Ishikawa (cell line): ENCODE measurements around the gene ASCC1.

Experiments
- CEBPB ChIP-seq: IDR thresholded peaks from 2 replicates; pipeline ENCODE4 v1.6.1; 2012
- CREB1 ChIP-seq: IDR thresholded peaks from 2 replicates; pipeline ENCODE4 v1.6.1; 2012; ENCODE audit warnings: low read depth
- EGR1 ChIP-seq: IDR thresholded peaks from 2 replicates; pipeline ENCODE4 v1.6.1; 2012
- EP300 ChIP-seq: IDR thresholded peaks from 2 replicates; pipeline ENCODE4 v1.6.1; 2012; ENCODE audit warnings: borderline replicate concordance
- FOXM1 ChIP-seq: IDR thresholded peaks from 2 replicates; pipeline ENCODE4 v1.6.1; 2012; ENCODE audit warnings: low read depth, borderline replicate concordance
- MAX ChIP-seq: IDR thresholded peaks from 2 replicates; pipeline ENCODE4 v1.6.1; 2012
- NFIC ChIP-seq: IDR thresholded peaks from 2 replicates; pipeline ENCODE4 v1.6.1; 2012
- RAD21 ChIP-seq: IDR thresholded peaks from 2 replicates; pipeline ENCODE4 v1.6.1; 2012; ENCODE audit warnings: low read depth
- TAF1 ChIP-seq: IDR thresholded peaks from 2 replicates; pipeline ENCODE4 v1.6.1; 2012; ENCODE audit warnings: low read depth, mild to moderate bottlenecking
- TCF12 ChIP-seq: IDR thresholded peaks from 2 replicates; pipeline ENCODE4 v1.6.1; 2012; ENCODE audit warnings: low read depth
- TEAD4 ChIP-seq: IDR thresholded peaks from 2 replicates; pipeline ENCODE4 v1.6.1; 2012
- YY1 ChIP-seq: IDR thresholded peaks from 2 replicates; pipeline ENCODE4 v1.6.1; 2012; ENCODE audit warnings: low read depth
- ZBTB7A ChIP-seq: IDR thresholded peaks from 2 replicates; pipeline ENCODE4 v1.6.1; 2012; ENCODE audit warnings: low read depth
- TF ChIP-seq, protein P1 (sequence below): IDR thresholded peaks from 2 replicates; pipeline ENCODE4 v1.6.1; 2012
- TF ChIP-seq, protein P2 (sequence below): IDR thresholded peaks from 2 replicates; pipeline ENCODE4 v1.6.1; 2012; ENCODE audit warnings: low read depth, mild to moderate bottlenecking

Gene ASCC1

DNA sequence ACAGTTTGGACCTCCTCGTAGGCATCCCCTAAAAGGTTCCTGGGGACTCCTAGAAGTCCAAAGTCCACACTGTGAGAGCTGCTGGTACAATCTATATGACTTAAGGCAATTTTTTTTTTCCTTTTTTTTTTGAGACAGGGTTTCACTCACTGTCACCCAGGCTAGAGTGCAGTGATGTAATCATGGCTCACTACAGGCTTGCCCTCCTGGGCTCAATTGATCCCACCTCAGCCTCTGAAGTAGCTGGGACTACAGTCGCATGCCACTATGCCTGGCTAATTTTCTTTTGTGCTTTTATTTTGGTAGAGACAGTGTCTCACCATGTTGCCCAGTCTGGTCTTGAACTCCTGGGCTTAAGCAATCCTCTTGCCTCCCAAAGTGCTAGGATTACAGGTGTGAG is 123.1 kb downstream of the ASCC1 start:
- TF ChIP-seq YY1 = no peak

- TF ChIP-seq CREB1 = no peak
- no peak for TF ChIP-seq TEAD4
- TF ChIP-seq, protein P1, sequence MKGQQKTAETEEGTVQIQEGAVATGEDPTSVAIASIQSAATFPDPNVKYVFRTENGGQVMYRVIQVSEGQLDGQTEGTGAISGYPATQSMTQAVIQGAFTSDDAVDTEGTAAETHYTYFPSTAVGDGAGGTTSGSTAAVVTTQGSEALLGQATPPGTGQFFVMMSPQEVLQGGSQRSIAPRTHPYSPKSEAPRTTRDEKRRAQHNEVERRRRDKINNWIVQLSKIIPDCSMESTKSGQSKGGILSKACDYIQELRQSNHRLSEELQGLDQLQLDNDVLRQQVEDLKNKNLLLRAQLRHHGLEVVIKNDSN = no peak
- TF ChIP-seq, protein P2, sequence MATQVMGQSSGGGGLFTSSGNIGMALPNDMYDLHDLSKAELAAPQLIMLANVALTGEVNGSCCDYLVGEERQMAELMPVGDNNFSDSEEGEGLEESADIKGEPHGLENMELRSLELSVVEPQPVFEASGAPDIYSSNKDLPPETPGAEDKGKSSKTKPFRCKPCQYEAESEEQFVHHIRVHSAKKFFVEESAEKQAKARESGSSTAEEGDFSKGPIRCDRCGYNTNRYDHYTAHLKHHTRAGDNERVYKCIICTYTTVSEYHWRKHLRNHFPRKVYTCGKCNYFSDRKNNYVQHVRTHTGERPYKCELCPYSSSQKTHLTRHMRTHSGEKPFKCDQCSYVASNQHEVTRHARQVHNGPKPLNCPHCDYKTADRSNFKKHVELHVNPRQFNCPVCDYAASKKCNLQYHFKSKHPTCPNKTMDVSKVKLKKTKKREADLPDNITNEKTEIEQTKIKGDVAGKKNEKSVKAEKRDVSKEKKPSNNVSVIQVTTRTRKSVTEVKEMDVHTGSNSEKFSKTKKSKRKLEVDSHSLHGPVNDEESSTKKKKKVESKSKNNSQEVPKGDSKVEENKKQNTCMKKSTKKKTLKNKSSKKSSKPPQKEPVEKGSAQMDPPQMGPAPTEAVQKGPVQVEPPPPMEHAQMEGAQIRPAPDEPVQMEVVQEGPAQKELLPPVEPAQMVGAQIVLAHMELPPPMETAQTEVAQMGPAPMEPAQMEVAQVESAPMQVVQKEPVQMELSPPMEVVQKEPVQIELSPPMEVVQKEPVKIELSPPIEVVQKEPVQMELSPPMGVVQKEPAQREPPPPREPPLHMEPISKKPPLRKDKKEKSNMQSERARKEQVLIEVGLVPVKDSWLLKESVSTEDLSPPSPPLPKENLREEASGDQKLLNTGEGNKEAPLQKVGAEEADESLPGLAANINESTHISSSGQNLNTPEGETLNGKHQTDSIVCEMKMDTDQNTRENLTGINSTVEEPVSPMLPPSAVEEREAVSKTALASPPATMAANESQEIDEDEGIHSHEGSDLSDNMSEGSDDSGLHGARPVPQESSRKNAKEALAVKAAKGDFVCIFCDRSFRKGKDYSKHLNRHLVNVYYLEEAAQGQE = no peak
- TF ChIP-seq YY1 = no peak
- no peak for TF ChIP-seq MAX
- no peak for TF ChIP-seq TCF12
- TF ChIP-seq EP300 = no peak
- no peak for TF ChIP-seq FOXM1
- no peak for TF ChIP-seq NFIC
- TF ChIP-seq ZBTB7A = no peak
- TF ChIP-seq TAF1 = no peak
- TF ChIP-seq EGR1 = no peak
These were observed 123.7 kb downstream of the ASCC1 start for GRCh38 chr10:72092171-72092924.

DNA sequence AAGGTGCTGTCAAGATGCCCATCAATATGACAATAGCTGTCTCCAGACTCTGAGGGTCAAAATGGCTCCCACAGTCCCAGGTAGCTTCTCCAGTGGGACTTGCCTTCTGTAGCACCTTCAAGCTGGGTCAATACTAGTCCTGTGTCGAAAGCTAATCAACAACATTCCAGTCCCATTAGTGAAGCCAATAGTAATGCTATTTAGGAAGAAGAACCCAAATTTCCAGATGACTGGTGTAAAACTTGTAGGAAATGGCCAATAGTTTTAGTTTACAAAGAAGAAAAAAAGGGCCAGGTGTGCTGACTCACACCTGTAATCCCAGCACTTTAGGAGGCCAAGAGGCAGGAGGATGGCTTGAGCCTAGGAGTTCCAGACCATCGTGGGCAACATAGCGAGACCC is 125.8 kb downstream of the ASCC1 start:
- no peak for TF ChIP-seq ZBTB7A

DNA sequence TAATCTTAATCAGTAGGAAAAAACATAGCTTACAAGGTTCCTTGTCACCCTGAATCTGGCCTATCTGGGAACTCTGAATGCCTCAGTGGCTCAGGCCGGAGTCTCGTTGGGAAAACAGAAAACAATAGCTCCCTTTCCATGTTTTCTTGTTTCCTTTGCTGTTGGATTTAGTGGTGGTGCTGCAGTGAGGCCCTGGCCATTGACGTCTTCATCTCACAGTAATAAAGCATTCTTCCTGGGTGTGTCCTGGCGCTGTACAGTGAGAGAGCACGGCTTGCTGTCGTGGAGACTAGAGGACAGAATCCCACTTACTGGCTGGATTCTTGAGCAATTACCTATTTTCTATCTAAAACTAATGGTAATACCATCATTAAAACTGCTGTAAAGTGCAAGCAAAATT is 126.5 kb downstream of the ASCC1 start:
- TF ChIP-seq, protein P2 = no peak
- TF ChIP-seq YY1 = no peak
- TF ChIP-seq FOXM1 = no peak
- TF ChIP-seq RAD21 = no peak
- TF ChIP-seq TEAD4 = no peak

DNA sequence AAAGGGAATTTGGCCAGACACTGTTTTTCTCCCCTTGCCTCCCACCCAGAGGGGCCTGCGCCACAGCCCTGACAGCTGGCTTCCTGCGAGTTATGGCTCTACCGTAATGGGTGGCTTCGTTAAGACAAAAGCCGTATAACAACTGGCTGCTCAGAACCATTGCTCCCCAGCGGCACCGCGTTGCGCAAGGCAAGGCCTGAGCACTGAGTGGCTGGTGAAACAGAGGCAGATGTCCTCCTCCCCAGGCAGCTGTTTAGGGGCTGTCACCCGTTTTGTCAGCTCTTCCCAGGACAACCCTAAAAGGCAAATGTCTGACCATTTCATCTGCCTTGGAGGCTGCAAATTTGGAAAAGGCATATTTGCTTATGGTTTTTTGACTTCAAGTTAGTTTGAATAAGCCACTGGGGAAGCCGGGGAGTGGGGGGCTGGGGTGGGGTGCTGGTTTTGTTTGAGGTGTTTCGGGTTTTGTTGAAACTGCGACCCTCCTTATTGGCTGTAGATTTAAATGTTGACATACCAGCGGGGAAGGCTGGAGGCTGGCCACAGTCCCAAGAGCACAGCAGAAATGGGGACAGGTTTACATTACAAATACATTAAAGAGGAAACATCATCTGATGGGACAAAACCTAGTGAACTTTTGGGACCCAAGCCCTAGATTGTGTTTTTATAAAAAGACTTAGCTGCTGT is 127.0 kb downstream of the ASCC1 start:
- peak; percentile 33; the same call in 1 of the 2 replicates for TF ChIP-seq CEBPB
- TF ChIP-seq EGR1 = no peak

DNA sequence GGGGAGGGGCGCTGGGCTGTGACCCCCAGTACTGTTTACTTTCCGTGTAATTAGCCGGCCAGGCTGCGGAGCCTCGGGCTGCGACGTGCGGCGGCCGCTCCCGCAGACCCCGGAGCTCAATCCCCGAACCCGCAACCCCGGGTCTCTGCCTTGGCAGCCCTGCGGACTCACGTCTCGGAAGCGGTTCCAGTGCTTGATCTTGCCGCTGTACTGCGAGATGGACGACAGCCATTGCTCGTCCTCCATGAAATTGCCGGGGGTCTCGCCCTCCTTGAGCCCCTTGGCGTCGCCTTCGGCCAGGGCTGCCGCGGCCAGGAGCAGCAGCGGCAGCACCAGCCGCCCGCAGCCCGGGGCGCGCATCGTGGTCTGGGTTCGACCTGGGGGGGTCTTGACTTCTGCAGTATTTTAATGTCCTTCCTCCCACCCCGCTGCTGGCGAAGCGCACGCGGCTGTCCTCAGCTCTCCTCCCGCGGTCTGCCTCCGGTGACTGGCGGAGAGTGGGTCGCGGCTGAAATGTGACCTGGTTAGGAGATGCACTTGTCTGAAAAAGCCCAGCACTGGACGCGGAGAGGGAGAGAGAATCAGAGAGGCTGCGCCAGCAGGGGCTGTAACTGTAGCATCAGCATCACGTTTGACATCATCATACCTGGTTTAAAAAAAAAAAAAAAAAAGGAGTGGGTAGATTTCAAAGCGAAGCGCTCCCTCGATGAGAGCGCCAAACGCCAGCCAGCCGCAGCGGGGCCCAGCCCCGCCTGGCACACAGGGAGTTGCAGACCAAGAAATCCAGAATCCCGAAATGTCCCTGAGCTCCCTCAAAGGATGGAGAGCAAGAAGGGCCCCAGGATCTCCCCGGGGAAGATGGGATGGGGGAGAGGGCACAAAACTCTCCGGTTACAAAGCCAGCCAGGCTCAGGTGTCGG is 127.8 kb downstream of the ASCC1 start, which contains the start of gene SPOCK2:
Gene SPOCK2, minus strand, starts transcription at position 583 of the 920 bp plus-strand sequence. Its CDS starts 223 bp downstream, at position 360.
- TF ChIP-seq MAX = no peak
- TF ChIP-seq NFIC = no peak
- no peak for TF ChIP-seq TAF1
- TF ChIP-seq CEBPB = no peak
- no peak for TF ChIP-seq EGR1
- no peak for TF ChIP-seq FOXM1
- no peak for TF ChIP-seq ZBTB7A
- no peak for TF ChIP-seq RAD21
- TF ChIP-seq, protein P1 = no peak
- TF ChIP-seq YY1 = no peak
- no peak for TF ChIP-seq CREB1
- no peak for TF ChIP-seq TCF12
- TF ChIP-seq, protein P2 = no peak
- no peak for TF ChIP-seq TEAD4
- no peak for TF ChIP-seq EP300
